TTC549 (cell line): ENCODE measurements around the gene ITGB8.
"Not testable (repeated sequence)": the region's sequence is repeated elsewhere in the genome, so short reads cannot be mapped to it uniquely, and the experiment has no call there.

Experiments
- FAIRE-seq: peaks from 2 replicates; lab custom pipeline; 2012; peaks lifted over from hg19 to GRCh38; lab: Jason Lieb, UNC

The ITGB8 gene

DNA sequence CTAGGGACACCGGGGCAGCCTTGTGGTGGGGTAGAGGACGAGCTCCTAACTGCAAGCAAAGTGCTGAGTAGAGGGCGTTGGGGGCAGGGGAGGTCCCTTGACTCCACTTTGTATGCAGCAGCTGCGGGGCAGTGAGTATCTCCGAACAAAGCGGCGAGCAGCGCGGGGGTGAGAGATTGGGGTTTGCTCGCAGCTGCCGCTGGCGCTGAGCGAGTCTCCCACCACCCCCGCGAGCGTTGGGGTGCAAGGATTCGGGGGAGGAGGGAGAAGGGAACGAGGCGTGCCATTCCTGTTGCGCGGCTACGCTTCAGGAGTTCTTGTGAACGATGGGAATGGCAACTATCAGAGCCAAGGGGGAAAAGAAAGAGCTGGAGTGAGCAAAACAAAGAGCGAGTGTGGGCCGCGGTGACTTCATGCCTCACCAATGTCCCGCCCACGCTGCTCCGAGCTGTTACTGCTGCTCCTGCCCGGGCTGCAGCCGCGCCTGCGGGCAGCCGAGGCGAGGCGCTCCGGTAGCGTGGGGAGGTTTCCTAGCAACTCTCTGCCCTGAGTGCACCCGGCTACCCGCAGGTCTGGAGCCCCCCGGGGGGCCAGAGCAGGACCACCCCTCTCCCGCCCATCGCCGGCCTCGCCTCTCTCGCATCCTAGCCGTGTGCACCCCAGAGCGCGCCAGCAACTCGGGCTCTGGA is at the start of gene ITGB8:
TSS of gene ITGB8 (plus strand) at position 662 of the 689 bp plus-strand sequence. CDS start 907 bp downstream, outside the sequence.
- no peak for FAIRE-seq

DNA sequence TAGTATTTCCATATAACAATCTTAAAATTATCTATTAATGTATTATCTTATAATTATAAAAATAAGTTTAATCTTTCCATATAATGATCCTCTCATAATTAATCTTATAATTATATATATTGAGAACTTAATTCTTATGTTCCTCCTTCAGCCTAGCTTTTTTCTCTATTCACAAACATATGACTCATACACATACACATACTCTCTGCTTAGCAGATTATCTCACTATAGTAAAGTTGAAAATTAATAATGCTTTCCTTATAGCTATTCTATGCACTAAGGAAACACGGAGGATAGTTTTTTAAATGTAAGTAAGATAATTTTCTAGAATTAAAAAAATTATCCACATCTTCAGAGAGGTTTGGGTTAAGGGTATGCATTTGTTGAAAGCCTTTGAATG is 47.7 kb upstream of the ITGB8 start:
- FAIRE-seq = peak; percentile 13

DNA sequence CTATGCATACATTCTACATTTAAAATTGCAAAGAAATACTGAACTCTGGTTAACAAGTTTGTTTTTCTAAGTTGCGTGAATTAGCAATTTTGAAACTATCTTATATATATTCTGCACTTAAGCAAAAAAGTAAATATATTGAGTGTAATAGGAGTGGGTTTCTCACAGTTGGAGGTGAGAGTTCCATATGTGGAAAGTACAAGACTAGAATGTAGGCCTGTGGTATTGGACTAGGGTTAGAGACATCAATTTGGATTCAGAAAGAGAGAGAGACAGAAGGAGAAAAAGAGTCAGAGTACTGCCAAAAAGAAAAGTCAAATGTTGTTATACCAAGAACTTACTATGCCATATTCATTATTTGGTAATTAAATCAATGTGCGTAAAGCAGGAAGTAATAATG is 47.3 kb upstream of the ITGB8 start:
- no peak for FAIRE-seq

DNA sequence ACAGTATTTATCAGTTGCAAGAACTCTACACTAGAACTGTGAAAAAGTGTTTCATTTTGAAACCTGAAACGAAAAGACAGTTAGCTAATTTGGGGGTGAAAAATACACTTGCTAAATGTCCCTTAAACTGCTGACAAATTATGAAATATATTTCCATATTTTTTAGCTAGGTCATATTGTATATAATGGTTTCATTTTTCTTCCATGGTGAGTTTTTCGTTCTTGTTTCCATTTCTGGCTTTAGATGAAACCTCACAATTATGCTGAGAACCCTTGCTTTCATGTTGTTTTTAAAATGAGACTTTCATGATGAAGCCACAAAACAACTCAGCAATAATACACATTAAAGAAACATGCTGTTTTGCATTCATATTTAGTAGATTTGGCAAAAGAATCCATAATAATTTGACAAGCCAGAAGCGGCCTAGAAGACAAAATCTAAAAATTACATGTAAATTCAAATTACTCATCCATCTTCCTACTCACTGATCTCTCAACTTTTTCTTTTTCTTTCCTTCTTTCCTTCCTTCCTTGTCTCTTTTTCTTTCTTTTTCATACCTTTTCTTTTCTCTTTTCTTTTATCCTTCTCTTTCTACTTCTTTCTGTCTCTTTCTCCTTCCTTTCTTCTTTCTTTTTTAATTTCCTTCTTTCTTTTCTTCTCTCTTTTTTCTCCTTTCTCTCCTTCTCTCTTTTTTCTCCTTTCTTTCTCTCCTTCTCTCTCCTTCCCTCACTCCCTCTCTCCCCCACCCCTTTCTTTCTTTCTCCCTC is 46.5 kb upstream of the ITGB8 start:
- FAIRE-seq = no peak

DNA sequence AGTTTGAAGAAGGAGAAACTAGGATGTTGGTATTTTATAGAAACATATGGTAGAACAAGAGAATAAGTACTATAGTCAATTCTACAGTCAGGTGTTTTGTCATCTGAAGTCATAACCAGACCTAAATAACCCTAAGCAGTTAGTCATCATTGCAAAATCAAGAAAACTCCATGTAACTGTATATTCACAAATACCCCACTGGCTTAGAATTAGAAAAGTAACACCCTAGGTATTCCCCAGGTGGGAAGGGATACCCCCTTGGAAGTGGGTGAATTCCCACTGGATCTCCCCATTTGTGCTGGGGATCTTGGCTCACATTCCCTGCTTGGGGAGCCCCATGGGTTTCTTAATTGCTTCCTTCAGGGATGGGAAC is 45.9 kb upstream of the ITGB8 start:
- FAIRE-seq = no peak

DNA sequence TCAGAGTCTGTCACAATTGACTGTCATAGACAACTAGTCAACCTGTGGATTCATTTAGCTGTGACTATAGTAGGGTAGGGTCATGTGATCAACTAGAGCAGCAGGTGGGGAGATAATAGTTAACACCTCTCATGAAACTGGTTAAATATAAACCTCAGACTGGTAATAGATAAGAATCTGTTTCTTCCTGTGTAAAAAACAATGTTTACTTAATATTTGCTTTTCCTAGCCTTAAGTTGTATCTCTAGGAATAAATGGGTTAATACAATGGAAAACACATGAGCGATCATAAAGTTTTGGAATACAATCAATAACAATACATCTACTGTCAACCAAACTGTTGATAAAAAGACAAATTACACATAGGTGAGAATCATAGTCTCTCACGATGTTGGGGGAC is 43.4 kb upstream of the ITGB8 start:
- FAIRE-seq = no peak

DNA sequence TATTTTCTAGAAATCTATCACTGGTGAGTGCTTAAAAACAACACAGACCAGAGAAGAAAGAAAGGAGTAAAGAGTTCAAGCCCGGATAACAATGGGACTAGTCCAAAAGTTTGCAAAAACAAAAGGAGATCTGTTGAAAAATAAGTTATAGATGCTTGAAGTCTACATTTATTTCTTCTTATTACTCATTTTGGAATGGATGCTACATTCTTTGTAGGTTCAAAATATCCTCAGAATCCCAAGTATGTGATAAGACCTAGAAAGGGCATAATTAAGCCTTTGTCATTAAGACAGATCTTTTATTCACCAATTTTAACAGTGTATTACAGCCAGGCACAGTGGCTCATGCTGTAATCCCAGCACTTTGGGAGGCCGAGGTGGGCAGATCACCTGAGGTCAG is 42.7 kb upstream of the ITGB8 start:
- no peak for FAIRE-seq

DNA sequence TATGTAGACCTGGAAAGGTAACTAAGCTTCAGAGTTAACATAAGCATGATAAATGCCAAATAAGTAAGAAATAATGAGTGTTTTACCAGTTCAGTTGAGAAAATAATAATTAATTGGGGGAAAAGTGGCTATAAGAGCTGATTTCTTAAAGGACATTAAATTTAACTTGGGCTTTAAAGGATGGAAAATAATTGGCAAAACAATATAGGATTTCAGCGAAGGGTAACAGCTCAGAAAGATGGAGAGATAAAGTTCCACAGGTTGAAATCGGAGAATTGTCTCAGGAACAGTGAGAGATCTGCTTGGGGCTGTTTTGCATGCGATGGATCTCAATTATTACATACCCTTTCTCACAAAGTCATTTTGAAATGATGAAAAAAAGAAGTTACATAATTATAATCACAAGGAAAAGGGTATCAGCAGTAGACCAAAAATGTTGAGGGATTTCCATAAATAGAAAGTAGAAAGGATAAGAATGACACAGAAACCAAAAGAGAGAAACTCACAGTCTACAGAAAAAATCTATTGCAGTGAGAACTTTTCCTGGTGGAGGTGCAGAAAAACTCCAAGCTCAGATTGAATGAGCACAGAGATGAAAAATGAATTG is 40.1 kb upstream of the ITGB8 start:
- no peak for FAIRE-seq

DNA sequence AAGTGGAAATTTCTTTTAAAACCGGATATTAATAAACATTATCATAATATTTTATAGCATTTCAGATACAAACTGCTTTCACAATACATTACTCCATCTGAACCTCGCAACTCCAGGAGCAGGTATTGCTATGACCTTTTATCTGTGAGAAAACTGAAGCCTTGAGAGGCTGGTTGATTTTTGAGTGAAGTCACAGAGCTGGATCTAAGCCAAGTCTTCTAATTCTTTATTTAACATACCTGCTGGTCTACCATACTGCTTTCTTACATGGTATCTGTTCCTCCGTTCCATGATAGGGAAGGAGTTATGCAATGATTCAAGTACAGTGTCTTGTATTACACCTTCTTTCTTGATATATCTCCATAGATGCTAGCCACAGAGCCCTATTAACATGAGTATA is 37.4 kb upstream of the ITGB8 start:
- no peak for FAIRE-seq

DNA sequence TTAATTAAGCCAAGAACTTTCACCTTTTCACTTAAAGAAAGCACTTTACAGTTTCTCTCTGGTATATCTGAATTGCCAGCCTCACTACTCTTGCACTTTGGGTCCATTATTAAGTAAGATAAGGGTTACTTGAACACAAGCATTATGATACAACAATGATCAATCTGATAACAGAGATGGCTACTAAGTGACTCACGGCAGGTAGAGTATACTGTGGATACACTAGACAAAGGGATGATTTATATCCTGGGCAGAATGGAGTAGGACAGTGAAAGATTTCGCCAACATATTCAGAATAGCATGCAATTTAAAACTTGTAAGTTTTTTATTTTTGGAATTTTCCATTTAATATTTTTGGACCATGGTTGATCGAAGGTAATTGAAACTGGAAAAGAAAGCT is 34.3 kb upstream of the ITGB8 start:
- FAIRE-seq = no peak

DNA sequence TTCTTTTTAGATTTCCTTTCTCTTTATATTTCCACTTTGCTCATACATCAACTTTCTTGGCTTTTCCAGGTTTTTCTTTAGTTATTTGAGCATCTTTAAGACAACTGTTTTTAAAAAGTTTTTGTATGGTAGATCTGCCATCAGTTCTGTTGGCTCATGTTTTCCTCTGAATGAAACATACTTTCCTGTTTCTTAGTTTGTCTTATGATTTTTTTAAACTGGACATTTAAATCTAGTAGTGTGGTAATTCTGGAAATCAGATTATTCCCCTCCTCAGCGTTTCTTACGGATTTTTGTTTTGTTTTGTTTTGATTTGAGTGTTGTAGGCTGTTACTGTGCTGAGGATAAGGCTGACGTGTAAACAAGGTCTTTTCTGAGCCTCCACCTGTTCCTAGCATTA is 33.8 kb upstream of the ITGB8 start:
- FAIRE-seq = no peak

DNA sequence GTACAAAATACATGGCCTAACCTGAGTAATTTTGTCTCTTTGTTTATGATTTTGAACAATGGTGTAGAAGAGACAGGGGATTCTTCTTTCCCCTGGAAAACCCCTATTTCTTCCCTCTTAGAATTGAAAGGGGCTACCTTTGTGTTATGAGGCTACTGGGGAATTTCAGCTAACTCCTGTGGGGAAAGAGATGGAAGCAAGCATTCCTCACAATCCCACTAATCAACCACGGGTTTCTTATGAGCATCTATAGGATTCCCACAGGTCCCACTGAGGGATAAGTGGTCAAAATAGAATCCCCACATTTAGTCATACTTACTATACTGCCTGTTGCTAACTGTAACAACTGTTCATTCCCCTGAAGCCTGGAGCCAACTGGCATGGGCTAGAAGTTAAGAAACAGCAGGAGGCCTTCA is 32.2 kb upstream of the ITGB8 start:
- no peak for FAIRE-seq

DNA sequence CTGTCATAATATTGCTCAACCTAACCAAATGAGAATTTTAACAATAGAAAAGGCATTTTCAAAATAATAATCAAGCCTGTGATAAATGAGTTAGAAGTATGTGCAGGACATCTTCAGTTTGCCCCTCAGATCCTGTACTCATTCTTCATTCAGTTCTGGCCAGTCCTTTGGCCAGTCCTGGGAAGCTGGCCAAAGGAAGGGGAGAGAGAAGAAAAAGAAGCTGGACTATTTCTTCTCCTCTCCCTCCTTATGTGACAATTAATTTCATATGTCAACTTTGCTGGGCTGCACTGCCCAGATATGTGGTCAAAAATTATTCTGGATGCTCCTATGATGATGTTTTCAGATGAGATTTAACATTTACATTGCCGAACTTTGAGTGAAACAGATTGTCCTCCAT is 31.6 kb upstream of the ITGB8 start:
- FAIRE-seq = no peak

DNA sequence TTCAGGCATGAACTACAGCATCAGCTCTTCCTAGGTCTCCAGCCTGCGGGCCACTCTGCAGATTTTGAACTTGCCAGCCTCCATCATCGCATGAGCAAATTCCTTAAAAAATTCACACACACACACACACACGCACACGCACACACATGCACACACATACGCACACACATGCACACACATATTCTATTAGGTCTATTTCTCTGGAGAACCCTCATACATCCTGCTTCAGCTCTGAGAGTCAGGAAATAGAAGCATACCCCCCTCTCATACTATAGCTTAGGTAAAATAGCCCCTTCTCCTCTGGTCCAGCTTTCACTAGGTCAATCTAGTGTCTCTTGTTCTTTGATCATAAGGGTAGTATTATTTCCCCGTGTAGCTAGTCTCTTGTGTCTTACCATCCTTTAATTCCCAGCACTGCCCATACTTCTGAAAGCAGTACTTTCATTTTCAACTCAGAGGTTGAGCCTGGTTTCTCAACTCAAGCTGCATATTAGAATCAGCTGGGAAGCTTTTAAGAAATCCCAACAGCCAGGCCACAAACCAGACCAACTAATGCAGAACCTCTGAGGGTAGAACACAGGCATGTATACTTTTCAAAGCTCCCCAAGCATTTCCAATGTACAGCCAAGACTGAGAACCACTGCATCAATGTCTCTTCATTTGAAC is 30.9 kb upstream of the ITGB8 start:
- FAIRE-seq = no peak

DNA sequence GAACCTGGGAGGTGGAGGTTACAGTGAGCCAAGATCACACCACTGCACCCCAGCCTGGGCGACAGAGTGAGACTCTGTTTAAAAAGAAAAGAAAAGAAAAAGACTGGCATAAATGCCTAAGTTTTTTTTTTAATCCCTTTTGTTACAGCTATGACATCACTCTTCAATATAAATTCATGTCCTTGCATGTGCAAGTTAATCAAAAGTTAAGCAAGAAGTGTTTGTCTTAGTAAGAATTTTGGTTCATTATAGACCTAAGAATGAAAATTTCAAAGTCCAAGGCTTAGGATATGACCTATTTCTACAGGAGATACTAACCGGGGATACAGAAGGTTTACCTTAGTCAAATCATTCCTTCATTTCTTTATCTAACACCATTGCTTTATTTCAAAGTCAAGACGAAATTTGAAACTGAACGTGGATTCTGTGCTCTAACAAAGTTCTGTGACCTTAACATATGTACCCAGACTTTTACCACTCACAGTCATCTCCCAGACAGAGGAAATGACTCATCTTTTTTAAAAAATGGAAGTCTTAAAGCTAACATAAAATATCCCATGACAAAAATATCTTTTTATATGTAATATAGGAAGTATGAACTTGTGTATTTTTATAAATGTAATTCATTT is 29.3 kb upstream of the ITGB8 start:
- FAIRE-seq = no peak

DNA sequence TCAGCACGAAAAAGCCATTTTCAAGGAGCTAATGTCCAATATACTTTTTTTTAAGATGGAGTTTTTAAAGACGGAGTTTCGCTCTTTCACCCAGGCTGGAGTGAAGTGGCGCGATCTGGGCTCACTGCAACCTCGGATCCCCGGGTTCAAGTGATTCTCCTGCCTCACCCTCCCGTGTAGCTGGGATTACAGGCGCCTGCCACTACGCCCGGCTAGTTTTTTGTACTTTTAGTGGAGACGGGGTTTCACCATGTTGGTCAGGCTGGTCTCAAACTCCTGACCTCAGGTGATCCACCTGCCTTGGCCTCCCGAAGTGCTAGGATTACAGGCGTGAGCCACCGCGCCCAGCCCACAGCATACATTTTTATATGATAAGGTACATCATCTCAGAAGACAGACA is 28.4 kb upstream of the ITGB8 start:
- FAIRE-seq = not testable (repeated sequence)

DNA sequence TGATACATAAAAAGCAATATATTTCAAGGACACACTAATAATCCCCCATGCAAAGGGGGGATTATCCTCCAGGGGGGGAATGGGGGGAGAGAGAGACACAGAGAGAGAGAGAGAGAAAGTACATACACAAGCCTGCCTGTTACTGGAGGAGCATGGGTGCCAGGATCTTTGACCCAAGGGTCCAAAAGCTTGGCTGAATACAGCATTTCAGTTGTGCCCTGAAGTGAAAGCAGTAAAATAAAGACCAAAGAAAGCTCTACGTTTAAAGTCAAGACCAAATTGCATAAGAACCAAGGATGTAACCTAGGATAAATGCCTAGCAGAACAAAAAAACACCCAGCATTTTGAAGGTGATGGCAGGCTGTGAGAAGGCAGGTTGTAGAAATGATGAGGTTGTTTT is 27.8 kb upstream of the ITGB8 start:
- FAIRE-seq = no peak

DNA sequence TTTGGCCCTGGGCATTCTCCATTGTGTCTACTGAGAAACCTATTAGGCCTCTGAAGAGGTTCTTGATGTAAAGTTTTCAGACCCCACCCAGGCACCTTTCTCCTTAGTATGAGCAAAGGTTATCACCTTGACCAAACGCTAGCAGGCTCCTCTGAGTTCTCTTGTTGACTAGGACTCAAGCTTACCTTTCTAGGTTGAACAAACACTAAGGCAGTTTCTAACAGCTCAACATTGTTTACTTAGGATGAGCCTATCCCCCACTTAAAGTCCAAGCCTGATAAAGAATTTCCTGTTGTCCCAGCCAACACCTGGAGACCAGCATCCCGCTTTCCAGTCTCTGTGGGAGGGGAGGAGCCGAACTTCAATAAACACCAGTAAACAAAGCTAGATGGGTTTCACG is 26.3 kb upstream of the ITGB8 start:
- FAIRE-seq = no peak

DNA sequence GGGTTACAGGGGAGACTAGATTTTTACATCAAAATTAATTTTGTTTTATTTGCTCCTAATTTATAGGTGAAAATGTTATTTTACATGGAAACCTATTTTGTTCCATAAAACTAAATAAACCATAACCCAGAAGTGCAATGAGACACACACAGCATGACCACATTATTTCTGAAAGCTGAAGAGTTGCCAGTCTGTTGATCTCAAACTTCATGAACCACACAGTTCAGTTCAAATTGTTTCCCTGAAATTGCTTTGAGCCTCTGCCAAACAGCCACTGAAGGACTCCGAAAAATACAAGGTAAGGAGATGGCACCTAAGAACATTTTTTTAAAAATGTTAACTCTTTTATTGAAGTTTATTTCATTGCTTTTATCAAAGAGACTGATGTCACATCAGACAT is 25.0 kb upstream of the ITGB8 start:
- FAIRE-seq = no peak

DNA sequence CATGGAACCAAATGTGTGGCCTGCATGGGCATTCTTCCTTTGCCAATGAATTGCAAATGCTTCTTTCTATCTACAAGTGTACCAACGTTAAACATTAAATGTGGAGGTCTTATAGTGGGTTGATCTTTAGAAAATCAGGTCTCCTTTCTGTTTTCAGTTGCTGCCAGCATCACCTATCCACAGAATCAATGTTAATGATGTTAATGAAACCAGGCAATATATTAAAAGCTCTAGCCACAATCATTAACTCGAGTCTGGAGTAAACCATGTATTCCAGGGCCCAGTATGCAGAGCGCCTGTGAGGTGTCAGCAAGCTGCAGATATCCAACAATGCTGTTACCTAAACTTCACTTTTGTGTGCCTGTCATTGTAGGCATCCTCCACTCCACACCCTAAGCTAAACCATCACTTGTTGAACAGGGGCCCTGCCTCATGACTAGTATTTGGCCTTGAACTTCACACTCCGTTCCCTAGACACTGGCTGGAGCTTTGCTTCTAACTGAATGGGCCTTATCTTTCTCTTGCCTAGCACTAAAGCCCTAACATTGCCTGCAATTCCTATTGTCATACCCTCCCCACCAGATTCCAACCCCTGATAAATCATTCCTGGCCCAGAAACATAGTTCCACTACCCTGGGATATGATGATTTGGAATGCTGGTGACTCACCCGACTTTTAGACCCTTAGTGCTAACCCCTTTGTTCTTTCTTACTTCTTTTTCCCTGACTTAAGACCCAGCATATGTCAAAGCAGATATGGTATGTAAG is 24.3 kb upstream of the ITGB8 start:
- FAIRE-seq = no peak

DNA sequence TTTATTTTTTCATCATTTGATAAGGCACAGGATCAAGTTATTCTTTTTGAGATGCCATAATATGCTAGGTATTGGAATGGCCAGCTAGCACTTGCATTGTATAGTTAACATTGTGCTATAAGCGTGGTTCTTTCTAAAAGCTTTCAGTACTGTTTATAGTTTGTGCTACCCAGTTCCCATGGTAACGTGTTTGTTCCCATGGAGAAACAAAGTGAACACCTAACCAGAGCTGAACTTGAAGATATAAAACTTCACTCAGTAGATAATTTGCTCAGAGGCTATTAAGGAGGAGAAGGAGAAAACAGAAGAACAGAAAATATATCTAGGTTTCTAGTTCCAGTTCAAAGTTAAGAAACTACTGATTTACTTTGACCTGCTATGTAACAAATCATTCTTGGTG is 23.6 kb upstream of the ITGB8 start:
- no peak for FAIRE-seq

DNA sequence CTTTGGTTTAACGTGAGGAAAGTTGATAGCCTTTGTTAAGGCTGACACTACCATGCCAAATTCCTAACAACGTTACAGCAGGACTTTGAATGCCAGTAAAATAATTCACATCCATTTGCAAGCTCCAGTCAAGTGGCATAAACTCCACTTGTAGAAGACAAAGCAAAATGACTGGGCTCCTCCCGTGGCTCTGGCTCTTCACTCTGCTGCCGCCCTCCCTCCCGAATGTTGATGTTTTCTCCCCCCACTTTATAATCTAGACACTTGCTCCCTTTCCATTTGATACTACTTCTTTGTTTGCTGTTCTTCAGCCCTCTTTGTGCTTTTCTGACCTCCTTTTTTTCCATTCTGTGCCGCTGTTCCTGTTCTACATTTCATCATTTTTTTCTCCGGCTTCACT is 22.8 kb upstream of the ITGB8 start:
- no peak for FAIRE-seq
